T-helper 1 cell treated with Interleukin-12 subunit alpha and Interleukin-12 subunit beta and Interleukin-4 antibody, amounts not matched to agents 30 μg/mL and 1 μg/mL, for 36 hours (primary cell): ENCODE measurements around the gene TMEM72.

Source experiments
- H3K27ac Mint-ChIP-seq: one replicate; pipeline ENCODE4 v1.8.0; 2021; ENCODE audit warnings: mild to moderate bottlenecking, mixed read lengths
- H3K27me3 Mint-ChIP-seq: one replicate; pipeline ENCODE4 v1.8.0; 2021; ENCODE audit warnings: low read depth, mixed read lengths
- H3K36me3 Mint-ChIP-seq: one replicate; pipeline ENCODE4 v1.8.0; 2021; ENCODE audit warnings: low read depth, mixed read lengths
- H3K4me1 Mint-ChIP-seq: one replicate; pipeline ENCODE4 v1.8.0; 2021; ENCODE audit warnings: low read depth, mixed read lengths
- H3K4me3 Mint-ChIP-seq: one replicate; pipeline ENCODE4 v1.8.0; 2021; ENCODE audit warnings: mild to moderate bottlenecking, moderate library complexity, mixed read lengths
- H3K9me3 Mint-ChIP-seq: one replicate; pipeline ENCODE4 v1.8.0; 2021; ENCODE audit warnings: mixed read lengths

The TMEM72 gene

DNA sequence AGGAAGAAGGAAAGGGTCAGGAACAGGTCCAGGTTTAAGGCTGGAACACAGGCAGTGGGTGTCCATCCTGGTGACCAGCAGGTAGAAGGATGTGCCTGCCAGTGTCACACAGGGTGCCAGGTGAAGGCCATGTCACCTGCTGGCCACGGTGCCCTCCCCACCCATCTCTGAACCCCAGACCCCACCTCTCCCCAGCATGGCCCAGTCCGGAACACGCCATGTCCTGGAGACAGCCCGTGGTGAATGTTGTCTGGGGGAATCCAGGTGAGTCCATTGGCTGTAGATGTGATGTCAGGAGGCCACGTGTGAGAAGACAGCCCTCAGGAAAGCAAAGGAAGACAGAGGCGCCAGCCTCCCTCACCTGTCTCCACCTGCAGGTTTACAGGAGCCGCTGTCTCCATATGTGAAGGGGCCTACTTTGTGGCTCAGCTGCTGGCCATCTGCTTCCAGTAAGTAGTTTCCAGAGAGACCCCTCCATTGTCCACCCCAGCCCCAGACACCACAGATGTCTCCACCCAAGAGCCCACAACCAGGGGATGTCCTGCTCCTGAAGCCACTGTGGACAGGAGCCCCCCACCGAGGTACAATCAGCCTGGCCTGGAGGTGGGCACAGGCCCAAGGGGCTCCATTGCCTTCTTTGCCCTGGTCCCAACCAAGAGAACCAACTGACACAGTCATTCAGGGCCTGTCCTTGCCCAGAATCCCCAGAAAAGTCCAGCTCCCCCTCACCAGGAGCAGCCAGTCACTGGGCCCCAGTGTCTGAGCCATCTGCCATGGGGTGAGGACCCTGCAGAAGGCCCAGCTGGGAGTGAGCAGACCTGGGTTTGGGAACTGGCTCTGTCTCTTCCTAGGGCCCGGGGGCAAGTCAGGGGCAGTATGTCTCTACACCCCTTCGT, 20.7 kb downstream of the TMEM72 start:
- no peak overlapping the region for H3K4me3 Mint-ChIP-seq
- no peaks in the 10 kb centered on the region for H3K9me3 Mint-ChIP-seq
- H3K27ac Mint-ChIP-seq: no peak overlapping the region
- H3K36me3 Mint-ChIP-seq: no peaks in the 10 kb centered on the region
- peaks cover 11% of the 10 kb centered on the region for H3K4me1 Mint-ChIP-seq
- no peaks in the 10 kb centered on the region for H3K27me3 Mint-ChIP-seq

DNA sequence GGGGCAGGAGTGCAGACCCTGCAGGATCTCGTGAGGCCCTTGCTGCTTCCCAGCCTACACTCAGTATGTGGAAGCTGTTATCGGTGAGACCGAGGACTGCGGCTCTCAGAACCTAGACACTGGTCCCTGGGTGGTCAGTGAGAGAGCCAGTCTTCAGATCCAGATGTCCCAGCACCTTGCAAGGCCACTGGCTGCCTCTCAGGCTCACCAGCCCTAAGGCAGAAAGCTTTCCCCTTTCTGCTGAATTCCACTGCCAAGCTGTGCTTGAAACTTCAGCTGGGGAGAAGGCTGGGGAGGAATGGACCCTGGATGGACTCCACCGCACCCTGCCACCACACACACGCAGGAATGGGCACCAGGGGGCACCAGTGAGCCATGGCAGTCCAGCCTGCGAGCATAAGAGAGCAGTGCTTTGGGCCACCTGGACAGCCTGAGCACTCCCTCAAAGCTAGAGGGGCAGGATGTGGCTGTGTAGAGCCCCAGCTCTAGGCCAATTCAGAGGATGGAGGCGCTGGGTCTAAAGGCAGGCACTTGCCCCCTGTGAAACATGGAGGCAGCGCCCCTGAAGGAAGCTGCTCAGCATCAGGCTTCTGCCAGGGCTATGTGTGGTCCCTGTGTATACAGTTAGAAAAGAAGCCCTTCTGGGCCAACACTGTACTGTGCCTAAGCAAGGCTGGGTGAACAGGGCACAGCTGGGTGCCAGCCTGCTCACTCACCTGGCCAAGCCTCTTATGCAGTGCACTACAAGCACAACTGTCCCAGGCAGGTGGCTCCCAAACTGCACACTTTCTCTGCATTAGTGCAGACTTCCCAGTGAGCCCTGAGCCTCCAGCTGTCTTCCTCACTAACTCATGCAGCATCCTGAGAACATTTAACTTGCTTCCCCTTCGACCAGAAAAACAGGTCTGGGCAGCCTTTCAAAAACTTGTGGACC, 21.6 kb downstream of the TMEM72 start:
- H3K27ac Mint-ChIP-seq: no peak overlapping the region
- H3K4me3 Mint-ChIP-seq: no peak overlapping the region
- peaks cover 11% of the 10 kb centered on the region for H3K4me1 Mint-ChIP-seq
- no peaks in the 10 kb centered on the region for H3K27me3 Mint-ChIP-seq
- H3K36me3 Mint-ChIP-seq: no peaks in the 10 kb centered on the region
- no peaks in the 10 kb centered on the region for H3K9me3 Mint-ChIP-seq

DNA sequence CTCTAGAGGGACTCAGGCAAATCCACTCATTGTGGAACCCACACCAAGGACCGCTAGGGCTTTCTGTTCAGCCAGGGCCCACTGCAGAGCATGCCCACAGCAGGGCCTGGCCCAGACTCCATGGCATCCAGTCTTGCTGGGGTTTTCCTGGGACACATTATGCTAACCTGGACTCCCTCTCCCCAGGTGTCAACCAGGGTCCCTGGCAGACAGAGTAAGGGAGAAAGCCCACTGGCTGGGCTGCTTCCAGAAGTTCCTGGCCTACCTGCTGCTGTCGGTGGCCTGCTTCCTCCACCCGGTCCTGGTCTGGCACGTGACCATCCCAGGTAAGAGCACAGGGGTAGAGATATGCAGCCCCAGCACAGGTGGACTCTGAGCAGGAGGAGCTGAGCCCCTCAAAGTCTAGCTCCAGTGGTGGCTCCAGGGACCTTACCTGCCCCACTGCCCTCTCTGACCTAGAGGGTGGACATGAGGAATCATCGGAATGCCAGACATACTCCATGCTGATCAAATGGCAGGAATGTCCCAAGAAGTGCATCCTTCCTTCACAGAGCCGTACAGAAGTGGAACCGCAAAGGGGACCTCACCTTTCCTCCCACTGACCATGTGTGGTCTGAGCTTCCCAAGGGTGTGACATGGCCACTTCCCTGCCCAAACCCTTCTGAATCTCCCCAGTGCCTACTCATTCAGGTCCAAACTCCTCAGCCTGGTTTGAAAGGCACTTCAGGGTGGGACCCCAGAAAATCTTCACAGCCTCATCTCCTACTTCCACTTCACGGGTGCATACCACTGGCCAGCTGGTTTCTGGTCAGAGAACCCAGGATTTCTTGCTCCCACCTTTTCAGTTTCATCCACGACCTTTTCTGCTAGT, 22.5 kb downstream of the TMEM72 start:
- no peaks in the 10 kb centered on the region for H3K27me3 Mint-ChIP-seq
- H3K36me3 Mint-ChIP-seq: no peaks in the 10 kb centered on the region
- H3K4me3 Mint-ChIP-seq: no peak overlapping the region
- H3K27ac Mint-ChIP-seq: peak overlapping the region; percentile 16
- no peaks in the 10 kb centered on the region for H3K9me3 Mint-ChIP-seq
- H3K4me1 Mint-ChIP-seq: peaks cover 11% of the 10 kb centered on the region

DNA sequence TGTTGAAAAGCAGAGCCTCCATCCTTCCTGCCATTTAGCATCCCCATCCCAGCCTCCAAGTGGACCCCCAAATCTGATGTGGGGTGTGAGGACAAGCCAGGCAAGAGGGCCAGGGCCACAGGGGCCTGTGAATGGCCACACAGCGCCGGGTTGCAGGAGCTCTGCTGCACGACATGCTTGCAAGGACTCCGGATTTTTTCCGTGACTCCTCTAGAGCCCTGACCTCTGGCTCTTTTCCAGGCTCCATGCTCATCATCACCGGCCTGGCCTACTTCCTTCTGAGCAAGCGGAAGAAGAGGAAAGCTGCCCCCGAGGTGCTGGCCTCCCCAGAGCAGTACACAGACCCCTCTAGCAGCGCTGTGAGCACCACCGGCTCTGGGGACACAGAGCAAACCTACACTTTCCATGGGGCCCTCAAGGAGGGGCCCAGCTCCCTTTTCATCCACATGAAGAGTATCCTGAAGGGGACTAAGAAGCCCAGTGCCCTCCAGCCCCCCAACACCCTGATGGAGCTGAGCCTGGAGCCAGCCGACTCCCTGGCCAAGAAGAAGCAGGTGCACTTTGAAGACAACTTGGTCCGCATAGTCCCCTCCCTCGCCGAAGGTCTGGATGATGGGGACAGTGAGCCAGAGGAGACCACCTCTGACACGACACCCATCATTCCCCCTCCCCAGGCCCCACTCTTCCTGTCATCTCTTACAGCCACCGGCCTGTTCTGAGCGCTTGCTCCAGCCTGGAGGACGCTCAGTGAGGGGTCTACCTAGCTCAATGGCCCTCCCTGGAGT, 23.5 kb downstream of the TMEM72 start:
- Mint-ChIP-seq H3K27me3 (no peaks in the 10 kb centered on the region), H3K4me1 (peaks cover 11% of the 10 kb centered on the region), H3K9me3 (no peaks in the 10 kb centered on the region), H3K4me3 (no peak overlapping the region), H3K36me3 (no peaks in the 10 kb centered on the region), H3K27ac (no peak overlapping the region)

DNA sequence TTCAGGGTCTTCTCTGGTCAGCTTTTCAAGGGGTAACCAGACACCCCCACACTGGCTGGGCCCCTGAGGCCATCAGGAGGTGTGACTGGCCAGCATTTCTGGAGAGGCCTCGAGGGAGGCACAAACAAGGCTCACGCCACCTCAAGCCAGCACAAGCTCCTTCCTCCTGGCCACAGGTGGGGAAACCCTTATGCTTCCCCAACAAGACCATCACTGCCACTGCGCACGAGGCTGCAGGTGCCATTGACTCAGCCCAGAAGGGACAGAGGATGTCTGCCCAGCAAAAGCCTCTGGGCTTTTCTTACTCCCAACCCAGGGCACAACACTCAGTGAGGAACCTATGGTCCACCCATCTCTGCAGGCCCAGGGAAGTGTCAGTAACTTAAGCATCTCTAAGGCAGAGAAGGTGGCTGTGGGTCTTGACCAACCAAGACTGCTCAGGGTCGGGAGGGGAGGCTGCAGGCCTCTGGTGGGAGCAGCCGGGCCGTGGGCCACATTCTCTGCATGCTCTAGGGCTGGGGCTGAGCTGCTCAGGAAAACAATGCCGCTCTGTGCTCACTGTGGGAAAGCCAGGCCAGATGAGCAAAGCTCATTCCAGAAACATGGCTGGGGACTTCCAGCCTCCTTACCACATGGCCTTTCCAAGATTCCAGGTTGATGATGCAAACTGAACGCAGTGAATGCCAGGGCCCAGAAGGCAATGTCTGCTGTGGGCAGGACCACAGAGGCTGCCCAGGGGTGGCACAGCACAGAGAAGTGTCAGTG, 24.2 kb downstream of the TMEM72 start:
- Mint-ChIP-seq H3K27ac (no peak overlapping the region), H3K4me3 (no peak overlapping the region), H3K9me3 (no peaks in the 10 kb centered on the region), H3K4me1 (peaks cover 11% of the 10 kb centered on the region), H3K27me3 (no peaks in the 10 kb centered on the region), H3K36me3 (no peaks in the 10 kb centered on the region)

DNA sequence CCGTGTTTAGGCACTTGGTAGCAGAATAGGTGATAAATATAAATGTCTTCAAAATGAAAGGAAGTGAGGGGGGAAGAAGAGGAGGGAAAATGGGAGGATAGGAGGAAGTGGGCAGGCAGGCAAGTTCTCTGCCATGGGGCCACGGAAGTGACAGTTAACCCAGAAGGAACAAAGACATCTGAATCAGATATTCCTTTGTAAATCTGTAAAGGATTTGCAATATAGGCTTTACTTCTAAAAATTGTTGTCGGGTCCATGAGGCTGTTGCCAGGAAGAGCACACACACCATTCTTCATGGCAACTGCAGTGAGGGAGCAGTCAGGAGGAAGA, 24.8 kb downstream of the TMEM72 start:
- Mint-ChIP-seq H3K9me3 (no peaks in the 10 kb centered on the region), H3K27ac (no peak overlapping the region), H3K27me3 (peaks cover 3% of the 10 kb centered on the region), H3K4me1 (peaks cover 11% of the 10 kb centered on the region), H3K4me3 (no peak overlapping the region), H3K36me3 (no peaks in the 10 kb centered on the region)

DNA sequence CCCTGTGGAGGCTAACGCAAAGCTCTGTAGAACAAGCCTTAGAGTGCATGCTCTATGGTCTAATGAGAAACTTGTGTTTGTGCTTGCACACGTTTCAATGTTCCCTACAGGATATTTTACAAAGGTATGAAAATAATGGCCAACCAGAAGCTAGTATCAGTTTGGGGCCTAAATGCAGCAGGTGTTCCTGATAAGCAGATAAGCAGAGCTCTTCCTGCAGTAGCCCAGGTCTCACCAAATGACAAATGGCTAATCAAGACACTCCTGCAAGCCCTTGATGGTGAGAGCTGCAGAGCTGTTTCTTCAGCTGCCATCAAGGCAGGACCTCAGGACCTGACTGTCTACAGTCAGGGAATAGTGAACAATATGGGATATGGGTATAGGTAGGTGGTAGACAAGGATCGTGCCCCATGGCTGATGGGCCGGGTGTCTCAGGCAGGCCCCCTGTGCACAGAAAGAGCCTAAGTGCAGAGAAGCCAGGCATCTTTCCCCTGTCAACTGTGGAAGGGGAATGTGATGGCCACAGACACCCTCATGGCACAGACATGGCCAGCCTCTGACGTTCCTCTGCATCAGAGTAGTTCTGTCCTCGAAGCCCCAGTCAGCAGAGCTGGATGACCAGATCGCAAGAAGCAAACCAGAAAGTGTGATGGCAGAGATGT, 25.3 kb downstream of the TMEM72 start:
- Mint-ChIP-seq H3K9me3 (no peaks in the 10 kb centered on the region), H3K27ac (no peak overlapping the region), H3K4me1 (peaks cover 11% of the 10 kb centered on the region), H3K27me3 (peaks cover 8% of the 10 kb centered on the region), H3K36me3 (no peaks in the 10 kb centered on the region), H3K4me3 (no peak overlapping the region)

DNA sequence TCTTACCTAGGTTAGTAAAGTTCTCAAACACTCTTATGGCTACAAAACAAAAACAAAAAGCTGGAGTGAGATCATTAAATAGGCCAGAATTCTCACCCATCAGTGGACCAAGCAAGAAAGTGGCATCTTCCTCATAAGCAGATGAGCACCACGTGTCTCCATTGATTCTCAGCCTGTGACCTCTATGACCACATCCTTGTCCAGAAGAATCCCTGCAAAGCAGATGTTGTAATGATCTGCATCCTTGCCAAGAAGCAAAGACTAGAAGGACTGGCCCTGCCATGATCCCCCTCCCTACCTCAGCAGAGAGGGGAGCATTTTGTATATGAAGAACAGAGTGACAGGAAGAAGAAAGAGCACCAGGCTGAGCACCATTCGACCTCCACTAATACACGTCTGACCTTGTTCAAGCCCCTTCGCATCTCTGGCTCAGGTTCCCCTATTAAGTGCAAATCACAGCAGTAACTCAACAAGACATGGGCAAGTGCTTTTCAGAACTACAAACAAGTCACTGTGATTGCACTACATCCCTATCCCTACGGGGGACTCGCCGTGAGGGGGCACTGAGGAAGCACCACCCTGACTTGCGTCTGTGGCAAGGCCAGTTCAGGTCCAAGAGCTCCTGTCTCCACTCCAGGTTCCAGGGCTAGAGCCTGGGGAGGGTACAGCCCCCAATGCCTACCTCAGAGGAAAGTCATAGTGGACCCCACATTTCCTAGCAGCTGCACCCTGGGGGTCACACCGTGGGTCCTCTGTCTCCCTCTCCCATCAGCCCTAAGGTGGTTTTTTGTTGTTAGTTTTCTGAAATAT, 26.3 kb downstream of the TMEM72 start:
- Mint-ChIP-seq H3K9me3 (no peaks in the 10 kb centered on the region), H3K27me3 (peaks cover 15% of the 10 kb centered on the region), H3K27ac (no peak overlapping the region), H3K36me3 (no peaks in the 10 kb centered on the region), H3K4me3 (no peak overlapping the region), H3K4me1 (peaks cover 11% of the 10 kb centered on the region)

DNA sequence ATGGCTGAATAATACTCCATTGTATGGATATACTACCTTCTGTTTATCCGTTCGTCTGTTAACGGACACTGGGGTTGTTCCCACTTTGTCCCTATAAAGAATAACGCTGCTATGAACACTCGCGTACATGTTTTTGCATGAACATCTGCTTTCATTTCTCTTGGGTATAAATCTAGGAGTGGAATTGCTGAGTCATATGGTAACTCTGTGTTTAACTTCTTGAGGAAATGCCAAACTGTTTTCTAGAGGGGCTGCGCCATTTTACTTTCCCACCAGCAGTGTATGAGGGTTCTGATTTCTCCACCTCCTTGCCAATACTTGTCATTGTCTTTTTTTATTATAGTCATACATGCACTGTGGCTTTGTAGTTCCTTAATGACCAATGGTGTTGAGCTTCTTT, 27.8 kb downstream of the TMEM72 start:
- H3K4me1 Mint-ChIP-seq: peaks cover 11% of the 10 kb centered on the region
- no peaks in the 10 kb centered on the region for H3K36me3 Mint-ChIP-seq
- no peak overlapping the region for H3K27ac Mint-ChIP-seq

DNA sequence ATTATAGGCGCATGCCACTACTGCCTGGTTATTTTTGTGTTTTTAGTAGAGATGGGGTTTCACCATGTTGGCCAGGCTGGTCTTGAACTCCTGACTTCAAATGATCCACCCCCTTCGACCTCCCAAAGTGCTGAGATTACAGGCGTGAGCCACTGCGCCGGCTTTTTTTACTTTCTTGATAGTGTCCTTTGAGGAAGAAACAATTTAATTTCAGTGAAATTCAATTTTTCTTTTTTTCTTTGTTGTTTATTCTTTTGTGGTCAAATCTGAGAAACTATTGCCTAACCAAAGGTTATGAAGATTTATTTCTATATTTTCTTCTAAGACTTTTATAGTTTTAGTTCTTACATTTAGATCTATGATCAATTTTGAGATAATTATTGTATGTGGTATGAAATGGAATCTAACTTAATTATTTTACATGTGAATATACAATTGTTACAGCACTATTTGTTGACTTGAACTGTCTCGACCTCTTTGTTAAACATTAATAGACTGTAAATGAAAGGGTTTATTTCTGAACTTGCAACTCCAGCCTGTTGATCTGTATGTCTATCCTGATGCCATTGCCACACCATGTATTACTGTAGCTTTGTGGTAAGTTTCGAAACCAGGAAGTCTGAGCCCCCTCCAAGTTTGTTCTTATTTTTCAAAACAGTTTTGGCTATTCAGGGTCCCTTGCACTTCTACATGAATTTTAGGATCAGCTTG, 28.7 kb downstream of the TMEM72 start:
- Mint-ChIP-seq H3K27ac (no peak overlapping the region), H3K4me3 (no peak overlapping the region), H3K27me3 (peaks cover 32% of the 10 kb centered on the region), H3K9me3 (peaks cover 11% of the 10 kb centered on the region), H3K36me3 (peaks cover 2% of the 10 kb centered on the region), H3K4me1 (peaks cover 11% of the 10 kb centered on the region)

More for the DNA sequence above, 27.8 kb downstream of the TMEM72 start:
- Mint-ChIP-seq H3K27me3 (peaks cover 24% of the 10 kb centered on the region), H3K9me3 (peaks cover 2% of the 10 kb centered on the region), H3K4me3 (no peak overlapping the region)

DNA sequence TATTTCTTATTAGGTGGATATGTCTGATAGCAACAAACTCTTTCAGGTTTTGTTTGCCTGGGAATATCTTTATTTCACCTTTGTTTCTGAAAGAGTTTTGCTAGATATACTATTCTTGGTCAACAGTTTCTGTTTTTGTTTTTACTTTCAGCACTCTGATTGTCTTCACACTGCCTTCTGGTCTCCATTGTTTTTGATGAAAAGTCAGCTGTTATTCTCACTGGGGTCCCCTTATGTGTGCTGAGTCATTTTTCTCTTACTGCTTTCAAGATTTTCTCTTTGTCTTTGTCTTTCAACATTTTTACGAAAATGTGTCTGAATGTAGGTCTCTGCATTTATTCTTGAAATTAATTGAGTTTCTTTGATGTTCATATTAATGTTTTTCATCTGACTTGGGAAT, 33.2 kb downstream of the TMEM72 start:
- Mint-ChIP-seq H3K27me3 (peaks cover 32% of the 10 kb centered on the region), H3K4me3 (no peak overlapping the region), H3K9me3 (peaks cover 23% of the 10 kb centered on the region), H3K27ac (no peak overlapping the region), H3K36me3 (peaks cover 4% of the 10 kb centered on the region), H3K4me1 (peaks cover 4% of the 10 kb centered on the region)

DNA sequence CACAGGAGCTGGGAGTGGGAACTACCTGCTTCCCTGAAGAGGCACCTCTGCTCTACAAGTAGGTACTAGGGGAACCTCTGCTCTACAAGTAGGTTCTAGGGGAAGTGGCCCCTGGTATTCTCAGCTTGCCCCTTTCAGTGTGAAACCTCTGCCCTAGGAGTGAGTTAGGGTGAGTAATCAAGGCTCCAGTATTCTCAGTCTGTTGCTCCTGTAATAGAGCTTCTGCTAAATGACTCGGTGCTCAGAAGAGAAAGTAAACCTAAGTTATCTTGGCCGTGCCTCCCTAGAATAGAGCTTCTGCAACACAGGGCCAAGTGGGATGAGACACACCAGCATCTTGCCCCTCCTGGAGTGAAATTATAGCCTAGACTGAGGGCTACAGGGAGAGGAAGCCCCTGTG, 35.1 kb downstream of the TMEM72 start:
- Mint-ChIP-seq H3K27me3 (peaks cover 26% of the 10 kb centered on the region), H3K27ac (no peak overlapping the region), H3K36me3 (peaks cover 4% of the 10 kb centered on the region), H3K4me3 (no peak overlapping the region), H3K9me3 (peaks cover 23% of the 10 kb centered on the region), H3K4me1 (peaks cover 4% of the 10 kb centered on the region)
